GM19438 (cell line): ENCODE measurements around the gene TENM4.
"Not testable (repeated sequence)": the region's sequence is repeated elsewhere in the genome, so short reads cannot be mapped to it uniquely, and the experiment has no call there.

Experiments
- ATAC-seq: cut with Tn5 transposase; IDR thresholded peaks from one replicate; pipeline ENCODE4 v1.9.1; 2021; ENCODE audit warnings: low read depth; ENCODE audit not compliant: unreplicated experiment

The TENM4 gene

GRCh38 chr11:78893996-78894395 is 546.8 kb downstream of the TENM4 start:
- ATAC-seq: no peak

- ATAC-seq: no peak
Observed at GRCh38 chr11:78889698-78890097, 551.1 kb downstream of the TENM4 start.

DNA sequence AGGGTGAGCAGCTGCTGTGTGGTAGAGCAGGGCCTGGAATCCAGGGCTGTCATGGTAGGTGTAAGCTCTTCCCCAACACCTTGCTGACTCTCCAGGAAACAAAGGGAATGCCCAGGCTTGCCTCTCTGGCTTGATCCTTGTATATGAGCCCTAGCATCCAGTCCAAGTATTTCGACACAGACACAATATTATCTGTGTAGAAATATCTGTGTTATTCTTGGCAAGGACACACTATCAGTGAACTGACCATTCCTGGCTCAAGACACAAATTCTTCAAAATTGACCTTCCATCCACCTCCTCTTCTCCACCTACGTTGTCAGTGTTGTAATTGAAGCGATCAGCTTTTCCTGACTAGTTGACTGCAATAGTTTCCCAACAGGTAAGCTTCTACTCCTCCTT is 554.2 kb downstream of the TENM4 start:
- ATAC-seq: no peak

DNA sequence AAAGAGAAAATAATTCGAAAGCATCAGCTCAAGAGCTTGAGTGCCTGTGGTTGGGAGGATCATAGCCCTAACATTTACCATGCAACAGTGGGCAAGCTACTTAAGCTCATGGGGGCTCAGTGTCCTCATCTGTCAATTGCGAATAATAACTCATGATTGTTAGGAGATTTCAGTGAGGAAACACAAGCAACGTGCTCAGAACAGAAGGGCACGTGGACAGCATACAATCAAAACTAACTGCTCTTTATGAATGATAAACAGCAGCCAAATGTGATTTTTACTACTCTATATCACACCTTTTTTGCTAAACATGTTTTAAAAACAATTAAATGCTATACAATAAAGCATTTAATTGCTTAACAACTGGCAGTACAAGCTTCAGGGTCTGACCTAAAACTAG is 556.1 kb downstream of the TENM4 start:
- ATAC-seq: no peak

DNA sequence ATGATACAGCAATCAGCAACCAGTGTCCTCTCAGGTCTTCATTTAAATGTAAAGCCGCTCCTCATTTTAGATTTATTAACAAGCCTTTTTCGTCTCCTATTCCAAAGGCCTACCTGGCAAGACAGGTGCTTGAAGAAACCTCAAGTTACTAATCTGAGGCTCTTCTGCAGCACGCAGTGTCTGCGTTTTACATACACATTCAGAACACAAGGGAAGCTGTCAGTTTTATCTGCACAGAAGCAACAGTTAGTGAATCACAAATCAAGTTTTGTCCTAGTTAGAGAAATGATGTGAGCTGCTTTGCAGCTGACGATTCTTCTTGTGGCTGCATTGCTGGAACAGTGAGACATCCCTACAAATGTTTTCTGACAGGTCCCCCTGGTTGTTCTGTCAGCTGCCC is 557.3 kb downstream of the TENM4 start:
- ATAC-seq: no peak

DNA sequence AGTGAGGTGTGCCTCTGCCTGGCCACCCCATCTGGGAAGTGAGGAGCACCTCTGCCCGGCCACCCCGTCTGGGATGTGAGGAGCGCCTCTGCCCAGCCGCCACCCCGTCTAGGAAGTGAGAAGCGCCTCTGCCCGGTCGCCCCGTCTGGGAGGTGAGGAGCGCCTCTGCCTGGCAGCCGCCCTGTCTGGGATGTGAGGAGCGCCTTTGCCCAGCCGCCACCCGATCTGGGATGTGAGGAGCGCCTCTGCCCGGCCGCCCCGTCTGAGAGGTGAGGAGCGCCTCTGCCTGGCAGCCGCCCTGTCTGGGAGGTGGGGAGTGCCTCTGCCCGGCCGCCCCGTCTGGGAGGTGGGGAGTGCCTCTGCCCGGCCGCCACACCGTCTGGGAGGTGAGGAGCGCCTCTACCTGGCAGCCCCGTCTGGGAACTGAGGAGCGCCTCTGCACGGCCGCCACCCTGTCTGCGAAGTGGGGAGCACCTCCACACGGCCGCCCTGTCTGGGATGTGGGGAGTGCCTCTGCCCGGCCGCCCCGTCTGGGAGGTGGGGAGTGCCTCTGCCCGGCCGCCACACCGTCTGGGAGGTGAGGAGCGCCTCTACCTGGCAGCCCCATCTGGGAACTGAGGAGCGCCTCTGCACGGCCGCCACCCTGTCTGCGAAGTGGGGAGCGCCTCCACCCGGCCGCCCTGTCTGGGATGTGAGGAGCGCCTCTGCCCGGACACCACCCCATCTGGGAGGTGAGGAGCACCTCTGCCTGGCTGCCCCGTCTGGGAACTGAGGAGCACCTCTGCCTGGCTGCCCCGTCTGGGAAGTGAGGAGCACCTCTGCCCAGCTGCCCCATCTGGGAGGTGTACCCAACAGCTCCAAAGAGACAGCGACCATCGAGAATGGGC is 561.5 kb downstream of the TENM4 start:
- not testable (repeated sequence) for ATAC-seq

DNA sequence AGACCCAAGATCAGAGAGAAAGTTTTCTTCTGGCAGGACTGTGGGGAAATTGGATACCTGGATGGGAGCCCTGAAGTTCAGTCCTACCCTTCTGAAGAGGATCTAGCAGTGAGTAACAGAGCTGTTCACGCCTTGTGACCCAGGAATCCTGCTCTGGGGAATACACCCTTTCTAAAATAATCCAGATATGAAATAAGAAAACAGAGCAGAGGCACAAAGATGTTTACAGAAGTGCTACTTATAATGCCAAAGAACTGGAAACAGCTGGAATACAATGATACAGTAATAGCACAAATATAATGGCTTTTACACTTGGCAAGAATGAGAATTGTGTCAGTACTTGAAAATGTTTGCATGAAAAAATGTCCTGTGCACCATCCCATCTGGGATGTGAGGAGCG is 562.2 kb downstream of the TENM4 start:
- ATAC-seq: no peak

- no peak for ATAC-seq
Observed at GRCh38 chr11:78876676-78877075, 564.2 kb downstream of the TENM4 start.

DNA sequence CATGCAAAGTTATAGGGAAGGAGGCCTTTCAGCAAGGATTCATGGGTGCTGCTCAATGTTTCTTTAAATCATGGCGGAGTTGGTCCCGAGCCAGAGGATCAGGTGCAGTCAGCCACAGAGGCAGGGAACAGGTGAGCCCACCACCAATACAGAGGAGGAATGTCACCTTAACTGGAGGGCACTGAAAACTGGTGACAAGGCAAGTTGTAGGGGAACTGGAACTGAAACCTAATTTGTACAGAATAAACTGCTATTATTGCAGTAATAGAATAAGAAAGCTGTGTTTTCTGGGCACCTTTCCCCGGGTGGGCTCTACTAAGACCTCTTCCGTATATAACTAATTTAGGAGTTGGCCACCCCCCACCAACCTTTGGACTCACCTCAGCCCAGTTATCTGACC is 570.2 kb downstream of the TENM4 start:
- no peak for ATAC-seq

GRCh38 chr11:78869293-78869692 is 571.5 kb downstream of the TENM4 start:
- no peak for ATAC-seq

DNA sequence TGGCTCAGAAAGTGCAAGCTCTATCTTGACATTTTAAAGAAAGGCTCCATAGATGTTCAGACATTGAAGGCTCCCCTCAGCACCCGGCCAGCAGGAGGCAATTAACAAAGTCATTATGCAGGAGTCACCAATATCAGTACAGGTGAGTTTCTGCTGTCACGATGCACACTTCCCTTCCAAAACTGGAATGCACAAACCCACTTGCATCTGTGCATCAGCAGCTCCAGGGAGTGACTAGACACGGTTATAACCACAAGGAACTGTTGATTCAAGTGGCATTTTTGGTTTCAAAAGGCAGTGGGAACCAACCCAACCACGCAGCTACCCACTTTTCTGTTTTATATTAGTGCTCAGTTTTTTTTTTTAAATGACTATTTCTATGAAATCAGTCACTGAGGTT is 572.3 kb downstream of the TENM4 start:
- no peak for ATAC-seq

DNA sequence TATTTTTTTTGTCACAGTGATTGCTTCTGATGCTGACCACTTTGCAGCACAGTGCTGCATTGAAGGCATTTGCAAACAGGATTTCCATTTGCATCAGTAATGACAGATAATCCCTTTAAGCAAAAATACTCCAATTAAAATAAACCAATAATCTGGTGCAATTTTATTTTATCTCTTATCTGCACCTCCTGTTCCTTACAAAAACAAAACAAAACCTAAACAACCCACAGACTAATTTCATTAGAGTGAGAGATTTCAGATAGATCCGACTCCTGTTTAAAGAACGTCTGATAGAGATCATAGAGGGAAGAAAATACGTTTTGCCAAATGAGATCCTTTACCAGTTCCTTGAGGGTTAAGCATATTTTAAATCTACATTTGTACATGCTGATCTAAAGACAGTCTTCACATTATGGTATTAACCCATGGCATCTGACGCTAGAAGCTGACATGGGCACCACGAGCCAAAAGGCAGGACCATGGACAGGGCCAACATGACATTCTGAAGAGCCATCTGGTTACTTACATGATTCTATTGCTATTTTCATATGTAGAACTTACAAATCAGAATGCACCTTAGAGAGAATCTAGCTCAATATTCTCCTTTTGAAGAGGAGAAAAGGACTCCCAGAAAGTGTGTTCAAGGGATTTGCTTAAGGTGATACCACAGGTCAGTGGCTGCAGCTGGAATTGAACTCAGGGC is 580.0 kb downstream of the TENM4 start:
- no peak for ATAC-seq

GRCh38 chr11:78857688-78858087 is 583.1 kb downstream of the TENM4 start:
- no peak for ATAC-seq

GRCh38 chr11:78856211-78856610 is 584.6 kb downstream of the TENM4 start:
- no peak for ATAC-seq

DNA sequence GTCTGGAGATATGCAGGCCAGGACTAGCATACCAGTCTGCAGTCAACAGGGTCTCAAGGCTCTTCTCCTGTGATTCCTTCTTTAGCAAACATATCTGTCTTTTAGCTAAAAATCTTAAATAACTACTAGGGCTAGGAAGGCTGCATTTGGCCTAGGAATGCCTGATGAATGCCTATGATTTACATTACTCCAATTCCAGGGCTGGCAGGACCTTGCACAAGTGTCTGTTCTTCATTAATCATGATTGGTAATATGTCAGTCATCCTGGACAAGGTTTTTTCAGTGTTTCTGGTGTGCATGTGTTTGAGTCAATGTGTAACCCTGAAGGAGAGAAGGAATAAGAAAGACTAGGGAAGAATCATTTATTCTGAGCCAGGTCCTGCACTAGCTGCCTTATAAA is 585.7 kb downstream of the TENM4 start:
- no peak for ATAC-seq

DNA sequence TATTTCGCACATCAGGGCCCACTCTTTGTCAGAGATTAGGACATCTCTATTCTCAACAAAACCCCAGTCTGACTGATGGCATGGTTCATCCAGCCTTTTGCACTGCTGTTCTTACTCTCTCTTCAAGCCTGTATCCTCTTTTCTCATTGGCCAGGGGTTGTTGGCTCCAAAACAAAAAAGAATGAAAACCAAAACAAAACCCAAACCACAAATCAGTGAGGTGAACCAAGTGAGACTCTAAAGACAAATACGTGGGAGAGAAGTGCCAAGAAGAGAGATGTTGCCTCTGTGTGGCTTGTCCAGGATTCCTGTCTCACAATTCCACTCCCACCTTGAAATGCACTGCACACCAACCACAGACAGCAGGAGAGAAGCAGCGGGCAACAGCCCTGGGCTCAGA is 587.3 kb downstream of the TENM4 start:
- ATAC-seq: no peak

GRCh38 chr11:78851878-78852586 is 588.8 kb downstream of the TENM4 start:
- no peak for ATAC-seq

DNA sequence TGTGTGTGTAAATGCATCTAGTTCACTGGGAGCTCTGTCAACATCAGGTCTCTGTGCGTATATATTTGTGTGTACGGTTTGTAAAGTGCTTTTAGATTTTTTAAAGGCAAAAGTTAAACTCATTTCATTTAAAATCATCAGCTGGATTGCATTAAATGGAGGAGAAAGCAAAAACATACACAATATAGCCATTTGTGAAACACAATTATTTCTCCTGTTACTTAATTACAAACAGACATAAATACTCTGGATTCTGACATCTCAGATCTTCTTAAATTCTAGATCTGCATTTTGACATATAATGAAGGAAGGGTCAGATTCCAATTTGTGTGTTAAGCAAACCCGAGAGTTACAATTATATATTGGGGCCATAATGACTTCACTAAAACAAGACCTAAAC is 590.8 kb downstream of the TENM4 start:
- ATAC-seq: no peak

DNA sequence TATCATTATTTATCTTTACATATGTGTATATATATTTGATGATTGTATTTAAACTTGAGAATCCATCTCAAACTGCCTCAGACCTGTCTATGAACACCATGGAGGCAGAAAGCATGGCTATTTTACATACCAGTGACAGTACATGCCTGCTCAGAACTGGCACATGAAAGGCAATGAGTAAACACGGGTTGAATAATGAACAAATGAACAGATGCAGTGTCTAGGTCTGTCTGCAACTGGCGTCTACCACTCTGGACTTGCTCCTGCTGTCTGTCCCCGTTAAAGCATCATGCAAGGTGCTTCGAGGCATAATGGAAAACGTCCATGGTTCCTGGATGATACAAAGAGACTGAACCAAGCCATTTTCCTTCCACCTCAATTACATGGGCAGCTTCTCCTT is 594.6 kb downstream of the TENM4 start:
- ATAC-seq: no peak

GRCh38 chr11:78845496-78845895 is 595.3 kb downstream of the TENM4 start:
- no peak for ATAC-seq

GRCh38 chr11:78841456-78842060 is 599.3 kb downstream of the TENM4 start:
- no peak for ATAC-seq
